ENCODE data around the gene ZNF248.

ZNF248 gene

DNA sequence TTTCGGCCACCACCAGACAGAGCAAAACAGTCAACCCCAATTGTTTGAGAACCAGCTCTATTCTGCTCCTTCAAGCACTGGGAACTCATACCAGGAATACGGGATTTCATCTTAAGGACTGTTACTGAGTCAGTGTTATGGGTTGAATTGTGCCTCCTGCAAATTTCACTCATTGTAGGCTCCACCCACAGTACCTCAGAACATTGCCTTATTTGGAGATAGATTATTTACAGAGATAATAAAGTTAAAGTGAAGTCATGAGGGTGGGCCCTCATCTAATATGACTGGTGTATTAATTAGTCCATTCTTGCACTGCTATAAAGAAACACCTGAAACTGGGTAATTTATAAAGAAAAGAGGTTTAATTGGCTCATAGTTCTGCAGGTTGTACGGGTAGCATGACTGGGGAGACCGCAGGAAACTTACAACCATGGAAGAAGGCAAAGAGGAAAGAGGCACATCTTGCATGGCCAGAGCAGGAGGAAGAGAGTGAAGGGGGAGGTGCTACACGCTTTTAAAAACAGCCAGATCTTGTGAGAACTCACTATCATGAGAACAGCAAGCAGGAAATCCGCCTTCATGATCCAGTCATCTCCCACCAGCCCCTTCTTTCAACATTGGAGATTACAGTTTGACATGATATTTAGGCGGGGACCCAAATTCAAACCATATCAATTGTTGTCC is 14.3 kb upstream of the ZNF248 start:
- peak overlapping the region; percentile 13; the same call in 1 of the 2 replicates for H3K27ac ChIP-seq
- no peak for TF ChIP-seq ZFX (IDR thresholded peaks at IDR 0.05; ENCODE audit: borderline replicate concordance)
- no peak for TF ChIP-seq CTCF (IDR thresholded peaks at IDR 0.05)

GRCh38 chr10:37871143-37871542 is 13.7 kb upstream of the ZNF248 start:
- H3K27ac ChIP-seq, result peak overlapping the region; percentile 13; the same call in 1 of the 2 replicates
- TF ChIP-seq ZFX (IDR thresholded peaks at IDR 0.05; ENCODE audit: borderline replicate concordance) (no peak), CTCF (IDR thresholded peaks at IDR 0.05) (no peak)

DNA sequence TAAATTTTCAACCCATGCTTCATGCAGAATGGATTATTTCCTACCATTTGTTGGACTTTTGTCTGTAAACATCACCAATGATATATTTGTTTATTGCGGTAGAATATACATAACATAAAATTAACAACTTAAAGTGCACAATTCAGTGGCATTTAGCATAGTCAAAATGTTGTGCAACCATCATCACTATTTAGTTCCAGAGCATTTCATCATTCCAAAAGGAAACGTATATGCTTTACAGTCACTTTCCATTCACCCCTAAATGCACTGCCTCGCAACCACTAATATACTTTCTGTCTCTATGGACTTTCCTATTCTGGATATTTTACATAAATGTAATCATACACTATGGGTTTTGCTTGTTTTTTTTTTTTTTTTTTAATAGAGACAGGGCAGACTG is 11.4 kb upstream of the ZNF248 start:
- TF ChIP-seq ZFX (IDR thresholded peaks at IDR 0.05; ENCODE audit: borderline replicate concordance) (no peak), CTCF (IDR thresholded peaks at IDR 0.05) (no peak)
- H3K27ac ChIP-seq, result no peak overlapping the region

GRCh38 chr10:37865957-37866803 is 8.8 kb upstream of the ZNF248 start:
- H3K27ac ChIP-seq, result no peak overlapping the region
- TF ChIP-seq CTCF (IDR thresholded peaks at IDR 0.05) (no peak), ZFX (IDR thresholded peaks at IDR 0.05; ENCODE audit: borderline replicate concordance) (no peak)

- no peak for TF ChIP-seq CTCF (IDR thresholded peaks at IDR 0.05)
- TF ChIP-seq ZFX (IDR thresholded peaks at IDR 0.05; ENCODE audit: borderline replicate concordance), result no peak
- no peak overlapping the region for H3K27ac ChIP-seq
Measured at GRCh38 chr10:37865264-37865663, 7.9 kb upstream of the ZNF248 start.

GRCh38 chr10:37860494-37861190 is 3.2 kb upstream of the ZNF248 start:
- no peak for TF ChIP-seq CTCF (IDR thresholded peaks at IDR 0.05)
- TF ChIP-seq ZFX (IDR thresholded peaks at IDR 0.05; ENCODE audit: borderline replicate concordance), result no peak
- H3K27ac ChIP-seq, result peak overlapping the region; percentile 81

- peak overlapping the region; percentile 98 for H3K27ac ChIP-seq
Measured at GRCh38 chr10:37859270-37859669, 1.9 kb upstream of the ZNF248 start.
